Karpas-422 (cell line): Measurements from ENCODE around the gene HINFP. TPM values are rescaled to one million over a fixed set of nuclear protein-coding genes. Genes with fewer than 3 reads are reported as not detected.

Experiments used
- total RNA-seq: library from RNA; depleted of rRNA; stranded (reverse); fragments of >200 nt; shearing (Covaris generic); gene quantifications from 2 replicates; pipeline ENCODE4 v1.2.3, GENCODE V29; 2014; ENCODE audit warnings: low replicate concordance; rRNA removed

HINFP gene
- total RNA-seq, 1 experiment from 2014 or later = 22.4 TPM

Other genes starting within 250 kb of the HINFP start
- 0.71 and 1.2 TPM in 2 replicates for gene CXCR5, start 237.7 kb upstream of the HINFP start, total RNA-seq
- 0.18 and 0.56 TPM in 2 replicates for gene BCL9L, start 195.7 kb upstream of the HINFP start, total RNA-seq
- gene UPK2, start 165.3 kb upstream of the HINFP start, total RNA-seq = not detected in 2 replicates
- gene FOXR1, start 149.8 kb upstream of the HINFP start, total RNA-seq = not detected in 2 replicates
- gene CENATAC, start 123.4 kb upstream of the HINFP start, total RNA-seq = 14.2 and 25.0 TPM in 2 replicates
- 547 and 607 TPM in 2 replicates for gene RPS25, start 103.2 kb upstream of the HINFP start, total RNA-seq
- gene TRAPPC4, start 102.8 kb upstream of the HINFP start, total RNA-seq = 26.3 and 33.0 TPM in 2 replicates
- 4.7 and 7.4 TPM in 2 replicates for gene SLC37A4, start 90.7 kb upstream of the HINFP start, total RNA-seq
- 27.3 and 32.5 TPM in 2 replicates for gene HYOU1, start 64.4 kb upstream of the HINFP start, total RNA-seq
- 19.2 and 25.5 TPM in 2 replicates for gene VPS11, start 53.8 kb upstream of the HINFP start, total RNA-seq
- 7.5 and 12.7 TPM in 2 replicates for gene HMBS, start 36.7 kb upstream of the HINFP start, total RNA-seq
- gene DPAGT1, start 19.7 kb upstream of the HINFP start, total RNA-seq = 10.0 and 27.3 TPM in 2 replicates
- gene C2CD2L, start 14.2 kb upstream of the HINFP start, total RNA-seq = 10.1 and 11.9 TPM in 2 replicates
- gene ABCG4, start 27.5 kb downstream of the HINFP start, total RNA-seq = not detected in 2 replicates
- gene NLRX1, start 47.1 kb downstream of the HINFP start, total RNA-seq = 2.7 and 7.5 TPM in 2 replicates
- gene NHERF4, start 63.9 kb downstream of the HINFP start, total RNA-seq = not detected in 2 replicates
- gene CBL, start 84.8 kb downstream of the HINFP start, total RNA-seq = 18.0 and 34.0 TPM in 2 replicates
- 2.0 and 2.1 TPM in 2 replicates for gene MCAM, start 195.6 kb downstream of the HINFP start, total RNA-seq
- 3.9 and 8.8 TPM in 2 replicates for gene RNF26, start 212.9 kb downstream of the HINFP start, total RNA-seq
- gene C1QTNF5, start 219.3 kb downstream of the HINFP start, total RNA-seq = not detected in 2 replicates
- not detected in 2 replicates for gene MFRP, start 225.1 kb downstream of the HINFP start, total RNA-seq